GM18526 (cell line): ENCODE data around the gene CNIH2.

Experiments
- POLR2A ChIP-seq: IDR thresholded peaks from 3 replicates; pipeline ENCODE4 v1.6.1; 2011; ENCODE audit not compliant: insufficient read length; ENCODE audit errors: extremely low read depth

Gene CNIH2

GRCh38 chr11:66283461-66284105 is 5.6 kb downstream of the CNIH2 start:
- no peak for TF ChIP-seq POLR2A

DNA sequence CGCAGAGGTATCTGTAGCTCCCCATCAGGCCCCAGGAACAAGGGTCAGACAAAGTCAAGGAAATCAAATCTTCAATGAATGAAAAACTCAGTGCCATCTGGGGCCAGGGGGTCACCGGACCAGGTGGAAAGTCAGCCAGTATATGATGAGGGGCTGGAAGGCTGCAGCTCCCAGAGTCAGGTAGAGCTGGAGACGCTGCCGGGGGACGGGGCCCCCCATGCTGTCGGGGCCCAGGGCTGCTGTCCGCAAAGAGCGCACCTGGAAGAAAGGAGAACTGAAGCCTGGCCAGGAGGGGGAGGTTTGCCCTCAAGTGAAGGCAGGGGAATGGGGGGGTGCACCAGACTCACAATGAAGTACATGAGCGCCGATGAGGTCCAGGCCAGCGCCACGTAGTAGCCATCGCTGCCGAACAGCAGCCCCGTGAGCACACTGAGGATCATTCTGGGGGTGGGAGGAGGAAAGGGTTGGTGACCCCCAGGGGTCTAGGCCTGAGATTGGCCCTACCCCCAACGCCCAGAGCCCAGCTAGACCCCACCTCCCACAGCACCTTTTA is 6.6 kb downstream of the CNIH2 start:
- no peak for TF ChIP-seq POLR2A

GRCh38 chr11:66285250-66285947 is 7.4 kb downstream of the CNIH2 start:
- no peak for TF ChIP-seq POLR2A

GRCh38 chr11:66286699-66287098 is 8.7 kb downstream of the CNIH2 start:
- TF ChIP-seq POLR2A, result no peak

DNA sequence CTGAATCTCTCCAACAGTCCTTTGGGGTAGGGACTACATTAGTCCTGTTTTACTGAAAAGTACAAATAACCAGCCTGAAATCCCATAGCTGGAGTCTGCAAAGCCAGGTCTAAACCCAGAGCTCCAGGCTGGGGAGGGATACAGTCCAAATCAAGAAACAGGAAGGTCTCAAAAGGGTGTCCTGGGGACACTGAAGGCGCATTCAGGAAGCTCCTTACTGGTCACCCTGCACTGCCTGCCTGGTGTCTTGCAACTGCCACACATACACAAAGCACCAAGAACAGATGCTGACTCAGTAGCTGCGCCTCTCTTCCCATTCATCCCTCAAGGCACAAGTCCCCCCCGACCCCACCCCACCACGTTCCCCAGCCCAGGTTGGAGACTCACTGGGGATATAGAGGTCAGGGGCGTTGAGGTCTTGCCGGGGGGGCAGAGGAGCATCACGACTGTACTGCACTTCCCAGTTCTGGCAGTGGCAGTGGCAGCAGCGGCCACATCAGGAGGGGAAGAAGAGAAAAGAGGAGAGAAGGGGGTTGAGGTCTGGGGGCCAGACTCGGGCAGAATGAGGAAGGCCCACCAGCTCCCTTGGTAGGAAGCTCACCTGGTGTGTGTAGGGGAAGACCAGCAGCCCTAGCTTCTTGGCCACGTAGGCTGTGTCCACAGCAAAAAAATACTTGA is 9.4 kb downstream of the CNIH2 start:
- no peak for TF ChIP-seq POLR2A

DNA sequence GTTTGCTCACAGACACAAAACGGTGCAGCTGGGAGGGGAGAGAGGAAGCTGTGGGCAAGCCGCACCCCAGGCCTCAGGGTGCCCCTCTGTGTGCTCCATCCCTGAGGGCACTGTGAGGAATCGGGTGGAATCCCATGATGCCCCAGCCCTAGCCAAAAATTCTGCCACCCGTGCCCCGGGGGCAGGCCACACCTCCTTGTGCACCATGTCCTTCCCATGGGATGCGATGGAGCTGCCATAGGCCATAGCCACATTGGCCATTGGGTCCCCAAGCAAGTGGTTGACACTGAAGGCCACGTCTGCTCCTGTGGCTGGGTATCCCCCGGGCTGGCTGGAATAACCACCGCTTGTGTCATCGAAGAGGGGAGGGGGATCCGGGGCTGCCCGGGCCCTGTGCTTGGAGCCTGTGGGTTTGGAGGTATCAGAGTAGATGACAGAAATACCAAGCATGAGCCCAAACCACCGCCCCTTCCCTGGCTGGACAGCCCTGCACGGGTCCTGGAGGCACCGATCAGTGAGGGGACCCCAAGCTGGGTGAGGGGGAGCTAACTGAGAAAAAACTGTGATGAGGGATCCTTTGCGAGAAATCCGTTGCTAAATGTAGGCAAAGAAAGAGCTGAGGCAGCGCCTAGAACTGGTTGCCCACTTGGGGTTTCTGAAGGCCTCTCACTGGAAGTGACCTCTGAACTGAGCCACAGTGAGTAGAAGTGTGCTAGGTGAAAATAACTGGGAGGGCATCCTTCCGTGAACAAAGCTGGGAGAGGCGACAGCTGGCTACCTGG is 10.1 kb downstream of the CNIH2 start:
- no peak for TF ChIP-seq POLR2A

DNA sequence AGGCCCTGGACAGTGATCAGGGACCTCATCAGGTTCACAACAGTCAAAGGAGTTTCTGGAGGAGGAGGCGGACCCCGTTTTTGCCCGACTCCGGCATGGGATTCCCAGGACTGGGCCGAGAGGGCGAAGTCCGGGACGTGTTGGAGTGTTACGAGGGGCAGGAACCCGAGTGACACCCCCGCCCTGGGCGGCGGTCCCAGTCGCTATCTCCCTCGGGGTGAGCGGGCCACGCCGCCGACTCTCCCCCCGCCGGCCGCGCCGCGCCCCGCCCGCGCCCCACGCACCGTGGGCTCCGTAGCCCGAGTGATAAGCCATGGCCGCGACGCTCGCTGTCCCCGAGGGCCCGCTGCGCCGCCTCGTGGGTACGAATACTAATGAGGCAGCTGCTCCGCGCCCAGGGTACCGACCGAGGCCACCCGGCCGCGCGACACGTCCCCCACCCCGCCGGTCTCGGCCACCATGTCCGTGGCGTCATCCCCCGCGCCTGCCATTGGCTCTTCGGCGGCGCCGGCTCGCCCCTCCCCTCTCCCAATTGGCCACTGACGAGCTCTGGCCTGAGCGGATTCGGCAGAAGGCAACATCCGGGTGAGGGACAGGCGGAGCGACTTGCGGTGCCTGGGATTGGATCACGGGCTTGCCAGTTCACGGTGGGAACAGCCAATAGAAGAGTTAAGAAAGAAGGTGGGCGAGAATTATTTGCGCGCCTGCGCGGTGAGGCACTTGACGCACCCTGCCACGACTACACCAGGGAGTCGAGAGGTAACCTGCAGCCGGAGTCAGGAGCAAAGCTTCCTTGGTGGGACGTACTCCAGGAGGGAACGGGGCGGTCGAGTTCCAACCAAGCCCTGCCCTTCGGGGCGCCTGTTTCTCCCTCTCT is 10.9 kb downstream of the CNIH2 start, which contains the start of gene YIF1A:
TSS of gene YIF1A (minus strand) at position 473 of the 877 bp plus-strand sequence. CDS start at position 315, 158 bp downstream.
- peak; percentile 77 for TF ChIP-seq POLR2A

DNA sequence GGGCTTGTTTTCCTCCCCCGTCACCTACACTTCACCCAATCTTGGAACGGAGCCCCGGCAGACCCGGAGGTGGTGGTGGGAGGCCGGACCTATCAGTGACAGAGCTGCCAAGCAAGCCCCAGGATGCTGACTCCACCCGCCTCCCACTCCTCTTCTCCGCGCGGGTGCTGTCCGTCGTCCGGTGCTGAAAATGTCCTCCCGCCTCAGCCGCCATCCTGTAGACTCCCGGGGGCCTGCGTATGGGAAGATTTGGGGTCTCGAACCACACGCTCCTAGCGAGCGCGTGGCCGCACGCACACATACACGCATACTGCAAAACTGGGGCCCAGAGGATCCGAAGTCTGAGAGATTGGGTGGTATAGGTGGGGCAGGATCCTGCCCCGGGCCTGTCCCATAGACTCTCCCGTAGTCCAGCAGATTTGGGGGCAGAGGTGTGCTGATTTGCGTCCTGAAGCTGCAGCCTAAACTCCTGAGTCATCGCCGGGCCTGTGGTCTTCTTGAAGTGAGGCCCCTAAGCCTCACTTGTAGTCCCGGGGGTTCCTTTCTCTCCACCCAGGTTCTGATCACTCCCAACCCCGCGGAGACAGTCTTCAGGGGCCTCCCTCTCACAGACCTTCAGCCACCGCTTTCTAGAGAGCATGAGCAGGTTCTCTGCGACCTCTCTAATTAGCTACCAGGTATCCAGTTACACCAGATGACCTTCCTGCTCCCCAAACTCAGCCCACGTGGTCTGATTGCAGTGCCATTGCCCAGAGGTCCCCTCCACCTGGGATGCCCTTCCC is 11.8 kb downstream of the CNIH2 start:
- TF ChIP-seq POLR2A, result peak; percentile 0

- TF ChIP-seq POLR2A, result no peak
Observed at GRCh38 chr11:66290330-66290621, 12.3 kb downstream of the CNIH2 start.

DNA sequence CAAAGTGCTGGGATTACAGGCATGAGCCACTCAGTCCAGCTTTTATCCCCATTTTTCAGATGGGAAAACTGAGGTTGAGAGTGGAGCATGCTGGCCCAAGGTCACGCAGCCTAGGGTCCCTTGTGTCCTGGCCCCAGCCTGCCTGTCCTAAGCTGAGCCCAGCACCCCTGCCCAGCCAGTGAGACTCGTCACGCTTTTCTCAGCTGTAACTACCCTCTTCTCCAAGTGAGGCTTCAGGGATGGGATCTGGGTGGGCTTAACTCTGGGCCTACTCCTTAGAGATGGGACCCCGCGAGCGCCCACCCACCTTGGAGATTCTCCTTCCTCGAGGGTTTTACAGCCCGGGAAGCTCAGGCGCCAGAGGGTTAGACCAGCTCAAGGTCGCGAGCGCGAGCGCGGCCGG is 13.3 kb downstream of the CNIH2 start:
- no peak for TF ChIP-seq POLR2A

GRCh38 chr11:66291706-66292542 is 13.9 kb downstream of the CNIH2 start, which contains the start of gene TMEM151A:
TSS of gene TMEM151A (plus strand) at chr11:66291894. CDS start at chr11:66292014, 120 bp downstream.
- TF ChIP-seq POLR2A, result no peak

GRCh38 chr11:66292543-66293332 is 14.8 kb downstream of the CNIH2 start:
- no peak for TF ChIP-seq POLR2A

- TF ChIP-seq POLR2A, result no peak
Observed at GRCh38 chr11:66293352-66293751, 15.4 kb downstream of the CNIH2 start.
